NCI-H82 (cell line): Measurements from ENCODE around the gene SLC35B4.

Source experiments
- DNase-seq: peaks from one replicate; lab custom pipeline; 2025; lab: John Stamatoyannopoulos, UW

SLC35B4 gene

GRCh38 chr7:134290286-134290685 lies 26.4 kb downstream of the SLC35B4 start:
- no peak for DNase-seq

GRCh38 chr7:134289841-134290240 lies 26.9 kb downstream of the SLC35B4 start:
- DNase-seq = no peak

GRCh38 chr7:134289423-134289822 lies 27.3 kb downstream of the SLC35B4 start:
- no peak for DNase-seq

GRCh38 chr7:134287916-134288659 lies 28.6 kb downstream of the SLC35B4 start:
- DNase-seq = no peak

GRCh38 chr7:134284952-134285351 lies 31.8 kb downstream of the SLC35B4 start:
- peak; percentile 37 for DNase-seq

GRCh38 chr7:134284011-134284410 lies 32.7 kb downstream of the SLC35B4 start:
- DNase-seq = peak; percentile 39

GRCh38 chr7:134280508-134280907 lies 36.2 kb downstream of the SLC35B4 start:
- DNase-seq = no peak

GRCh38 chr7:134279898-134280297 lies 36.8 kb downstream of the SLC35B4 start:
- no peak for DNase-seq

- no peak for DNase-seq
Observed at GRCh38 chr7:134279336-134279735, 37.4 kb downstream of the SLC35B4 start.

GRCh38 chr7:134278502-134279153 lies 38.1 kb downstream of the SLC35B4 start:
- DNase-seq = no peak

GRCh38 chr7:134276951-134277350 lies 39.8 kb downstream of the SLC35B4 start:
- DNase-seq = no peak

GRCh38 chr7:134262322-134262721 lies 54.4 kb downstream of the SLC35B4 start:
- no peak for DNase-seq

- DNase-seq = peak; percentile 90
Observed at GRCh38 chr7:134255814-134256213, 60.9 kb downstream of the SLC35B4 start.

- DNase-seq = peak; percentile 43
Observed at GRCh38 chr7:134254311-134254710, 62.4 kb downstream of the SLC35B4 start.

GRCh38 chr7:134248196-134248595 lies 68.5 kb downstream of the SLC35B4 start:
- no peak for DNase-seq

GRCh38 chr7:134246761-134247160 lies 70.0 kb downstream of the SLC35B4 start:
- no peak for DNase-seq

- no peak for DNase-seq
Observed at GRCh38 chr7:134246347-134246746, 70.4 kb downstream of the SLC35B4 start.

GRCh38 chr7:134245253-134245652 lies 71.5 kb downstream of the SLC35B4 start:
- no peak for DNase-seq
